RWPE1 (cell line): ENCODE results near the gene PRR14L.

Experiments
- CTCF ChIA-PET: fragments of 350-600 bp; sonication (Branson Sonifier 250); formaldehyde crosslinking; extraction: SDS; loops from one replicate; lab custom pipeline; 2021; lab: Yijun Ruan, JAX
- POLR2A ChIA-PET: fragments of 400-600 bp; formaldehyde crosslinking; extraction: SDS; loops from one replicate; lab custom pipeline; 2020; ENCODE audit warnings: antibody characterized with exemption; ENCODE audit not compliant: low non-redundant PET; lab: Yijun Ruan, JAX
- DNase-seq: peaks from one replicate; pipeline ENCODE4 v3.0.0; 2012; ENCODE audit warnings: low spot score
- H3K27ac ChIP-seq: fragments of 450-650 bp; 2 replicates; pipeline ENCODE4 v1.5.1; 2017
- CTCF ChIP-seq: fragments of 450-650 bp; conservative IDR thresholded peaks from 2 replicates; pipeline ENCODE4 v1.5.1; 2017; ENCODE audit warnings: low read depth, mild to moderate bottlenecking

Gene PRR14L

GRCh38 chr22:31631436-31631835, 118.5 kb downstream of the PRR14L start:
- DNase-seq = no peak
- H3K27ac ChIP-seq = peak overlapping the region; percentile 76
- POLR2A ChIA-PET = no interaction called here
- TF ChIP-seq CTCF = no peak
- CTCF ChIA-PET = interaction anchor here (1.0 kb wide), 1 partner anchor 339 kb away, joined by 3 read pairs; no protein-coding TSS in a partner anchor
